ENCODE measurements around the gene PINLYP. TPM values are rescaled to one million over a fixed set of nuclear protein-coding genes. Genes with fewer than 3 reads are reported as not detected.

PINLYP gene
- total and polyA plus RNA-seq, 2 experiments from 2014 or later: 7.8 to 11.1 TPM

- H3K36me3 Mint-ChIP-seq (ENCODE audit: low read depth): peaks cover 24% of the 10 kb centered on the region
- ATAC-seq (no peak), DNase-seq (ENCODE audit: low spot score) (no peak)
- Histone ChIP-seq H3K27me3 (ENCODE audit: insufficient read depth) (no peaks in the 10 kb centered on the region), H3K4me1 (ENCODE audit: insufficient read depth) (peaks cover 4% of the 10 kb centered on the region), H3K9me2 (ENCODE audit: insufficient read depth) (no peaks in the 10 kb centered on the region), H3K27ac (ENCODE audit: low read depth) (no peak overlapping the region), H3K36me3 (ENCODE audit: insufficient read depth) (no peaks in the 10 kb centered on the region), H3K4me3 (no peak overlapping the region), H3K4me2 (no peak overlapping the region), H3K79me2 (replicated peaks; ENCODE audit: insufficient read depth) (peaks cover 24% of the 10 kb centered on the region; the same call in 1 of the 2 replicates), H4K20me1 (replicated peaks; ENCODE audit: insufficient read depth) (no peaks in the 10 kb centered on the region; the same call in 1 of the 2 replicates), H2AFZ (no peak overlapping the region), H3F3A (replicated peaks; ENCODE audit: low read depth) (peaks cover 3% of the 10 kb centered on the region; the same call in 1 of the 2 replicates)
- peaks cover 18% of the 10 kb centered on the region for H3K4me1 Mint-ChIP-seq
- no peak overlapping the region for H3K27ac Mint-ChIP-seq
- no peak overlapping the region for H3K4me3 Mint-ChIP-seq
- peaks cover 11% of the 10 kb centered on the region for H3K9me3 Mint-ChIP-seq
- H3K27me3 Mint-ChIP-seq (ENCODE audit: insufficient read depth, low read depth, poor library complexity): peaks cover 22% of the 10 kb centered on the region
- no peak for TF ChIP-seq ZNF462 (CRISPR knock-in tag; IDR thresholded peaks at IDR 0.05)
- no peak for TF ChIP-seq CTCF (conservative IDR thresholded peaks at IDR 0.05; ENCODE audit: low read depth in 2 of 2)
- TF ChIP-seq JUNB (IDR thresholded peaks at IDR 0.05; ENCODE audit: unreplicated experiment): no peak
- TF ChIP-seq STAT1 (IDR thresholded peaks at IDR 0.05; ENCODE audit: unreplicated experiment): no peak
- TF ChIP-seq CREB1 (CRISPR knock-in tag; IDR thresholded peaks at IDR 0.05; ENCODE audit: low read depth): no peak
- no peak for TF ChIP-seq ETS1 (IDR thresholded peaks at IDR 0.05)
- TF ChIP-seq REST (IDR thresholded peaks at IDR 0.05; ENCODE audit: unreplicated experiment): no peak
- no peak for TF ChIP-seq NANOG (IDR thresholded peaks at IDR 0.05; ENCODE audit: borderline replicate concordance)
- TF ChIP-seq ZNF114 (CRISPR knock-in tag; IDR thresholded peaks at IDR 0.05): no peak
- no peak for TF ChIP-seq EZH2phosphoT487 (IDR thresholded peaks at IDR 0.05; ENCODE audit: unreplicated experiment)
Measured at GRCh38 chr19:43616954-43617353, 41.4 kb downstream of the PINLYP start.

Measured in GM23338 (cell line).